ES-I3 (cell line): ENCODE results near the gene TFAM.

ENCODE experiments used
- H3K36me3 ChIP-seq: 2 replicates; pipeline ENCODE4 v1.6.1; 2013; ENCODE audit warnings: mild to moderate bottlenecking, low read length, control low read depth, moderate library complexity; ENCODE audit not compliant: insufficient read depth
- H3K4me1 ChIP-seq: 2 replicates; pipeline ENCODE4 v1.6.1; 2013; ENCODE audit warnings: mild to moderate bottlenecking, control low read depth, low read length; ENCODE audit not compliant: insufficient read depth
- H3K9ac ChIP-seq: 2 replicates; pipeline ENCODE4 v1.6.1; 2013; ENCODE audit warnings: low read depth, mild to moderate bottlenecking, low read length, moderate library complexity
- H3K9me3 ChIP-seq: 2 replicates; pipeline ENCODE4 v1.6.1; 2013; ENCODE audit warnings: mild to moderate bottlenecking, low read length, moderate library complexity; ENCODE audit not compliant: control insufficient read depth, insufficient read depth

Gene TFAM

GRCh38 chr10:58359541-58359940 lies 25.7 kb upstream of the TFAM start:
- no peaks in the 10 kb centered on the region; the same call in 1 of the 2 replicates for H3K36me3 ChIP-seq
- H3K9me3 ChIP-seq, result no peaks in the 10 kb centered on the region
- H3K4me1 ChIP-seq, result no peaks in the 10 kb centered on the region

DNA sequence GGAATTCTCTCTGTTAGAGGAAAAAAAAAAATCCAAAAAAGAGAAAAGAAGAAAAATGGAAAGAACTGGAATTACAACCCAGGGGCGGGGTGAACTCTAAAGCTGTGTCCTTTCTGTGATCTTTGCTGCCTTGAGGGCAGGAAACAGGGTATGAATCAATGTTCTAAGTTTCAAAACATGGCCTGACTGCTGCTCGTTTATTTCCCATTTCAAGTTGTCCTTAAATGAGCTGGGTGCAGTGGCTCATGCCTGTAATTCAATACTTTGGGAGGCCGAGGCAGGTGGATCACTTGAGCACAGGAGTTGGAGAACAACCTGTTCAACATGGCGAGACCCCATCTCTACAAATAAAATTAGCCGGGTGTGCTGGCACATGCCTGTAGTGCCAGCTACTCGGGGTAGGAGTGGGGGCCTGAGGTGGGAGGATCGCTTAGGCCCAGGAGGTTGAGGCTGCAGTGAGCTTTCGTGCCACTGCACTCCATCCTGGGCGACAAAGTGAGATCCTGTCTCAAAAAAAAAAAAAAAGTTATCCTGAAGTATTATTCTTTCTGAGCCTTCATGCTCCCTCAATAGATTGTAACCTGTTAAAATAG lies 24.7 kb upstream of the TFAM start:
- Histone ChIP-seq H3K4me1 (no peaks in the 10 kb centered on the region), H3K9me3 (no peaks in the 10 kb centered on the region), H3K36me3 (no peaks in the 10 kb centered on the region; the same call in 1 of the 2 replicates), H3K9ac (no peak overlapping the region)

More at GRCh38 chr10:58359541-58359940, 25.7 kb upstream of the TFAM start:
- no peak overlapping the region for H3K9ac ChIP-seq

DNA sequence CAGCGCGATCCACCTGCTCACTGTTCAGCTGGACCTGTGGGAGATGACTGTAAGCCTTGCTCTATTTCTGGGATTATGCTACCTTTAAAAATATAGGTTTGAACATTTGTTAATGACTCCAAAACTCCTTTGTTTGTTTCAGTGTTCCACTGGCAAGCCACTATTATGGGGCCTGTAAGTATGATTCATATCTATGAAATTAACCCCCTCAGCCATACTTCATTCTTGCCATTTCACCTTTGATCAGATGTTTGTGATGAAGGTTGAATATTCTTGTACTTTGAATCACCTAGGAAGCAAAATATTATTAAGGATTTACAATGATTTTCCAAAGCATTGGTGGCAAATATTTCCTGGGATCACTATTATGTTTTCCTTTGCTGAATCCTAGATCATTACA lies 23.9 kb upstream of the TFAM start:
- H3K36me3 ChIP-seq, result no peaks in the 10 kb centered on the region; the same call in 1 of the 2 replicates
- H3K9ac ChIP-seq, result no peak overlapping the region
- no peaks in the 10 kb centered on the region for H3K4me1 ChIP-seq
- H3K9me3 ChIP-seq, result no peaks in the 10 kb centered on the region

- no peaks in the 10 kb centered on the region for H3K9me3 ChIP-seq
- H3K4me1 ChIP-seq, result no peaks in the 10 kb centered on the region
- no peak overlapping the region for H3K9ac ChIP-seq
- H3K36me3 ChIP-seq, result peaks cover 3% of the 10 kb centered on the region
Observed at GRCh38 chr10:58362027-58362789, 23.0 kb upstream of the TFAM start.

- Histone ChIP-seq H3K9ac (no peak overlapping the region), H3K4me1 (no peaks in the 10 kb centered on the region), H3K36me3 (peaks cover 3% of the 10 kb centered on the region), H3K9me3 (no peaks in the 10 kb centered on the region)
Observed at GRCh38 chr10:58367069-58367468, 18.1 kb upstream of the TFAM start.

GRCh38 chr10:58371473-58371872 lies 13.7 kb upstream of the TFAM start:
- Histone ChIP-seq H3K36me3 (peaks cover 3% of the 10 kb centered on the region; the same call in 1 of the 2 replicates), H3K4me1 (no peaks in the 10 kb centered on the region), H3K9ac (no peak overlapping the region), H3K9me3 (no peaks in the 10 kb centered on the region)

DNA sequence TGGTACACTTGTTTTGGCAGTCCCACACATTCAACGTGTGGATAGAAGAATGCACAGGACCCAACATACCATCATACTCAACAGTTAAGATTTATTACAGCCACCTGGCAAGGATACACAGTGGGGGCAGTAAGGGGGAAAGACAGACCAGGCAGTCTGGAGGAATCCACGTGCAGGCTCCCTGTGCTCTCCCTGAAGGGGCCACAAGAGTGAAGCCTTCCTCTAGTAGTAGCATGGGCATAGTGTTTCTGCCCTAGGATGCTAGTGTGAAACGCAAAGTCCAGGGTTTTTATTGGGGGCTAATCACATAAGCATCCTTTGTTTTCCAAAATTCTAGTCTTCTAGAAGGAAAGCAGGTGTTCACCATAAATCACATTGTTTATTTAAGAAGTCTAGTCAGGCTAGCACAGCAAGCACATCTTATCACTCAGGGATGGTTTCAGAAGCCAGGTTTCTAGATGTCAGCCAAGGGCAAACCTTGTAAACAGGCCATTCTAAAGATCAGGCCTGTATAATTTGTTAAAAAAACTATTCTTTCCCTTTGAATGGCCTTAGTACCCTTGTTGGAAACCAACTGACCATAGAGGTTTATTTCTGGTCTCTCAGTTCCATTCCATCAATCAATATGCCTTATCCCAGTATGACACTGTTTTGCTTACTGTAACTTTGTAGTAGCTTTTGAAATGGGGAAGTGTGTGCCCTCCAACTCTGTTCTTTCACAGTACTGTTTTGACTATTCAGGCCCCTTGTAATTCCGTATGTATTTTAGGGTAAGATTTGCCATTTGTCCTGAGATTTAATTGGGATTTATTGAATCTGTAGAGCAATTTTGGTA lies 12.4 kb upstream of the TFAM start:
- Histone ChIP-seq H3K9me3 (no peaks in the 10 kb centered on the region), H3K36me3 (no peaks in the 10 kb centered on the region), H3K4me1 (no peaks in the 10 kb centered on the region), H3K9ac (no peak overlapping the region)

DNA sequence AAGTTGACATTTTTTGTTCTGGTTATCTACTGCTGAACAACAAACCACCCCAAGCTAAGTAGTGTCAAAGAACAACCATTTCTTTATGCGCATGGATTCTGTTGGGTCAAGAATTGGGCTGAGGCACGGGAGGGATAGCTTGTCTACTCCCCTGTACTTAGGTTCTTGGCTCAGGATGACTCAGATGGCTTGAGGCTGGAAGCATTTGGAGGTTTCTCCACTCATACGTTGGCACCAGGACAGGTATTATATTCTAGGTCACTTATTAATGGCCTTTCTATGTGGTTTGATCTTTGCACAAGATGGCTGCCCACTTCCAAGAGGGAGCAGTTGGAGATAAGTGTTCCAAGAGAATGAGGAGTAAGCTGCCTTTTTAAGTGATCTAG lies 11.8 kb upstream of the TFAM start:
- Histone ChIP-seq H3K4me1 (no peaks in the 10 kb centered on the region), H3K9ac (no peak overlapping the region), H3K9me3 (no peaks in the 10 kb centered on the region), H3K36me3 (no peaks in the 10 kb centered on the region)

GRCh38 chr10:58382489-58382995 lies 2.7 kb upstream of the TFAM start:
- 0 out of 2 replicates have a peak, but pooled peaks cover 6% of the 10 kb centered on the region for H3K4me1 ChIP-seq
- H3K9me3 ChIP-seq, result no peaks in the 10 kb centered on the region
- H3K36me3 ChIP-seq, result no peaks in the 10 kb centered on the region
- H3K9ac ChIP-seq, result no peak overlapping the region

- H3K36me3 ChIP-seq, result no peaks in the 10 kb centered on the region
- 0 out of 2 replicates have a peak, but pooled peaks cover 6% of the 10 kb centered on the region for H3K4me1 ChIP-seq
- H3K9ac ChIP-seq, result peak overlapping the region; percentile 93; the same call in 1 of the 2 replicates
- H3K9me3 ChIP-seq, result no peaks in the 10 kb centered on the region
Observed at GRCh38 chr10:58384095-58384494, 1.1 kb upstream of the TFAM start.

DNA sequence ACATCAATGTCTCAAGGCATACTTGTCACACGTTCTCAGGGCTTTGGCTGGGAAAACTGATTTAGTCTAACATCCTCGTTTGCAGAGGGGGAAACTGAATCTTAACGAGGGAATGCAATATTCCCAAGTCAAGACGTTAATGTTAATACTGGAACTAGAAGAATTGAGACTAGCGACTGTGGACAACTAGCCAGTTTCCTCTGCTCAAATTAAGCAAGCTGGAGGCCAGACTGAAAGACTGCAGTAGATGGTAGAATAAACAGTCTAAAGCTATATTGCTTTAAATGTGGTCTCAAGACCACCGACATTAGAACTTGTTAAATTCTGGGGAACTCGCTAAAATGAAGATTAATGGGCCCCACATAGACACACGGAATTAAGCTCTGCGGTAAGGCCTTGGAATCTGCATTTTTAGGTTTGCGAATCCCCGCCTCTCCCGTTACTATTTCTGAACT lies 639 bp upstream of the TFAM start:
- Histone ChIP-seq H3K36me3 (no peaks in the 10 kb centered on the region), H3K9me3 (no peaks in the 10 kb centered on the region), H3K4me1 (0 out of 2 replicates have a peak, but pooled peaks cover 6% of the 10 kb centered on the region), H3K9ac (peak overlapping the region; percentile 93)

DNA sequence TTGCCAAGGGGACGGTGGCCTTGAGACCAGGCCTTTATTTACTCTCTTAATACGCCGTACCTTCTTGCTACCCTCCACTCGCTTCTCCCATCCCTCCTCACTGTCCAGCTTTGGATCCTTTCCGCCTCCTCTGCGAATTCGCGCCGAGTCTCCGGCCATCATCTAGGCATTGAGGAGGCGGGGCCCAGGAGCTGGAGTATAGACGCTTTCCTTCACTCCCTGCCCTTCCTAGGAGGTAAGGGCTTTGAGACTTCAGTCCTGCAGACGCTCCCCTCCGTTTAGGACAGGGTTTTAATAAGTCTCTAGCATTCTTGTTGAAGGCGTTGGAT lies 538 bp downstream of the TFAM start:
- Histone ChIP-seq H3K36me3 (no peaks in the 10 kb centered on the region), H3K9me3 (no peaks in the 10 kb centered on the region), H3K9ac (peak overlapping the region; percentile 93), H3K4me1 (0 out of 2 replicates have a peak, but pooled peaks cover 6% of the 10 kb centered on the region)

DNA sequence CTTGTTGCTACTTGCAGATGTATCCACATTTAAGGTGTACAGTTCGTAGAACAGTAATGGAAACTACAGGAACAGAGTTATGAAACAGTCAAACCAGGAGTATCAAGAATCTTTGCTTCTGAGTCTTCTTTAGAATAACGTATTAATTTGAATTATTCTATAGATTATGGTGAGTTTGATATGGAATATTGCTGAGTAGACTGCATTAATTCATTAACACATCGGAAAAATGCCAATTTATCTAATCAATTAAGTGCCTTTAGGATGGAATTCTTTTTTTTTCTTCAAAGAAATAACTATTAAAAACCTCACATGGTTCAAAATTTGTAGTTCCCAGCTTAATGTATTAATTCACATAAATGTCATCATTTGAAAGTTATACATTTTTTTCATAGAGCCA lies 3.8 kb downstream of the TFAM start:
- Histone ChIP-seq H3K9me3 (no peaks in the 10 kb centered on the region), H3K36me3 (0 out of 2 replicates have a peak, but pooled peaks cover 3% of the 10 kb centered on the region), H3K4me1 (0 out of 2 replicates have a peak, but pooled peaks cover 6% of the 10 kb centered on the region), H3K9ac (no peak overlapping the region)

DNA sequence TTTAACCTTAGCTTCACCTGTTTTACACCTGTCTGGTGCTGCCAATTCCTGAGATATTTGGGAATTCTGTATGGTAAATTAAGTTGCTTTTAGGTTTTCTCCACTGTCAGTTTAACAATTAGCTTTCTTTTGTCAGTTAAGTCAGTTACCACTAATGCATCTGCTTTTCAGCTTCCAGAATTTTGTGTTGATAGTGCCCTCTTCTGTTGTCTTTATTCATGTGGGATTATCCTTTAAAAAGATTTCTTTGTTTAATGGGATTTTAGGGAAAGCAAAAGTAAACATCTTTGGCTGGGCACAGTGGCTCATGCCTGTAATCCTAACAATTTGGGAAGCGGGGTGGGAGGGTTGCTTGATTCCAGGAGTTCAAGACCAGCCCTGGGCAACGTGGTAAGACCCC lies 8.1 kb downstream of the TFAM start:
- peaks cover 6% of the 10 kb centered on the region; the same call in 1 of the 2 replicates for H3K36me3 ChIP-seq
- no peaks in the 10 kb centered on the region for H3K4me1 ChIP-seq
- no peaks in the 10 kb centered on the region for H3K9me3 ChIP-seq
- H3K9ac ChIP-seq, result no peak overlapping the region
